Body of pancreas (tissue), 4 donors: ENCODE measurements around the gene GPR137. TPM values are rescaled to one million over a fixed set of nuclear protein-coding genes. Genes with fewer than 3 reads are reported as not detected.
A peak's percentile ranks its signal among the peaks of the same experiment; 100 is the strongest.

Experiments
- ATAC-seq: fragments of 150-250 bp; one replicate; pipeline ENCODE4 v1.9.1; 2016
- DNase-seq, 4 donors: peaks; one replicate each; pipeline ENCODE4 v3.0.0-alpha.2; 2019
- H3K27ac ChIP-seq, 4 donors: fragments of 200-600 bp; sonication (generic); 1 replicate in 3 of 4; 2 replicates in 1 of 4; pipeline versions ENCODE4 v1.5.1 to v1.6.1; 2016 to 2019; ENCODE audit warnings: mild to moderate bottlenecking in 1 of 4, mixed read lengths in 1 of 4, moderate library complexity in 1 of 4
- H3K27me3 ChIP-seq, 2 donors: fragments of 200-600 bp; sonication (generic); one replicate each; pipeline ENCODE4 v1.6.0; 2016; ENCODE audit warnings: mild to moderate bottlenecking in 1 of 2
- H3K36me3 ChIP-seq, 2 donors: fragments of 200-600 bp; sonication (generic); replicated peaks in 1 of 2; 2 replicates each; pipeline ENCODE4 v1.5.1; 2016; ENCODE audit warnings: low read depth in 2 of 2; ENCODE audit not compliant: insufficient read depth in 1 of 2
- H3K4me1 ChIP-seq: fragments of 200-600 bp; sonication (generic); one replicate; pipeline ENCODE4 v1.6.0; 2016
- H3K4me3 ChIP-seq, 2 donors: fragments of 200-600 bp; sonication (generic); 1 replicate in 1 of 2; 2 replicates in 1 of 2; pipeline ENCODE4 v1.5.1; 2016 to 2019
- H3K9me3 ChIP-seq, 3 donors: fragments of 200-600 bp; sonication (generic); 1 replicate in 2 of 3; 2 replicates in 1 of 3; pipeline ENCODE4 v1.5.1; 2016
- CTCF ChIP-seq, 7 experiments: fragments of 450-650 bp in 4 of 7; fragments of 200-600 bp in 3 of 7; sonication (generic) in 3 of 7; IDR thresholded peaks; one replicate each; pipeline ENCODE4 v1.5.1; 2016 to 2019; ENCODE audit warnings: antibody characterized with exemption in 7 of 7
- POLR2A ChIP-seq, 3 donors: fragments of 450-650 bp; IDR thresholded peaks; one replicate each; pipeline ENCODE4 v1.6.1; 2016; ENCODE audit warnings: antibody characterized with exemption in 3 of 3, mild to moderate bottlenecking in 2 of 3
- WGBS, 2 donors: methylation state at CpG; one replicate each; pipeline ENCODE4 v1.1.5; 2017; 5-methylcytosine and 5-hydroxymethylcytosine counted together
- intact Hi-C: fragments of 100-400 bp; cut with DNase I; formaldehyde crosslinking; loops from one replicate; pipeline ENCODE4 v1.15.1; 2023
- total RNA-seq, 2 donors: library from RNA; depleted of rRNA; stranded (reverse); fragments of >200 nt; gene quantifications; one replicate each; pipeline ENCODE4 v1.1.0, GENCODE V29; 2016

GPR137 gene
- total RNA-seq, 2 donors from 2014 or later: 4.4 to 19.4 TPM

GRCh38 chr11:64283092-64283491 is 2.6 kb upstream of the GPR137 start:
- 93 to 97% methylated on average over 3 of the region's 3 CpGs for WGBS, 2 donors
- Histone ChIP-seq H3K36me3 (peaks cover 0 to 3% of the 10 kb centered on the region in 2 donors), H3K9me3 (no peaks in the 10 kb centered on the region), H3K4me3 (no peak overlapping the region), H3K4me1 (peaks cover 24% of the 10 kb centered on the region), H3K27me3 (no peaks in the 10 kb centered on the region), H3K27ac (no peak overlapping the region)
- ATAC-seq: no peak
- intact Hi-C loops: no loop called here
- TF ChIP-seq POLR2A (IDR thresholded peaks at IDR 0.05): no peak
- TF ChIP-seq CTCF (IDR thresholded peaks at IDR 0.05): no peak
- DNase-seq: no peak

GRCh38 chr11:64284048-64284961 is 1.3 kb upstream of the GPR137 start, which contains the start of gene BAD:
Gene BAD (minus strand): TSS chr11:64284665. CDS start chr11:64284368, 297 bp downstream.
- Histone ChIP-seq H3K36me3 (no peaks in the 10 kb centered on the region), H3K27ac (peak within 1 kb of the TSS; percentile 70 to 91 (median 88)), H3K27me3 (no peaks in the 10 kb centered on the region), H3K9me3 (no peaks in the 10 kb centered on the region), H3K4me3 (peak within 1 kb of the TSS; percentile 49 to 55), H3K4me1 (peaks cover 24% of the 10 kb centered on the region)
- intact Hi-C loops: no loop called here
- no peak for TF ChIP-seq CTCF (IDR thresholded peaks at IDR 0.05)
- TF ChIP-seq POLR2A (IDR thresholded peaks at IDR 0.05): peak; percentile 28 to 70 (median 60)
- peak; percentile 89 for ATAC-seq
- DNase-seq: peak; percentile 96 to 98 (median 96)
- WGBS, 2 donors: 0 to 3% methylated on average over 7 to 44 of the region's 44 CpGs

DNA sequence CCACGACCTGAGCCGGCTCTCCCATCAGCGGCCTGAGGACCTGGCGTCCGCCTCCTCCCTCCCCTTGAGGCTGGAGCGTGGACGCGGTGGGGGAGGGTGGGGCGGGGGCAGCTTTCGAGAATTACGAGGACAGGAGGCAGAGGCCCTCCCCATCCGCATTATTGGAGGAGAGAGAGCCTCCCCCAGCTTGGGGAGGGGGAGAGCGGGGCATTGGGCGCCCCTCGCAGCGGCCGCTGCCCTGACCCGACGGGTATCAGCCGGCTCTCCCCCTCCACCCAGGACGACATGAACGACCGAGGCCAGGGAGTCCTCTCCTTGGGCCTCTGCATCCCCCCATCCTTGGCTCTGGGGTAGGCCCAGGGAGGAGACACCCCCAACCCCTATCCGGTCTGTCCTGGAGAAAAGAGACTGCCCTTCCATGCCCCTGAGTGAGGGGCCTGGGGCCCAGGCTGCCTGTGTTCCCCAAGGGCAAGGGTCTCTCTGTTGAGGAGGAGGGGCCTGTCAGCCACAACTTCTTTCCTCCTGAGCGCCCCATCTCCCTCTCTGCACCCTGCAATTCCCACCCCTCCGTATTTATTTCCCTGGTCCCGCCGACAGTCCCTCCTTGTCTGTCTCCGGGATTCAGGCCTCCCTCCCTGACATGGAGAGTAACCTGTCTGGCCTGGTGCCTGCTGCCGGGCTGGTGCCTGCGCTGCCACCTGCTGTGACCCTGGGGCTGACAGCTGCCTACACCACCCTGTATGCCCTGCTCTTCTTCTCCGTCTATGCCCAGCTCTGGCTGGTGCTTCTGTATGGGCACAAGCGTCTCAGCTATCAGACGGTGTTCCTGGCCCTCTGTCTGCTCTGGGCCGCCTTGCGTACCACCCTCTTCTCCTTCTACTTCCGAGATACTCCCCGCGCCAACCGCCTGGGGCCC is 495 bp downstream of the GPR137 start:
- no peak for TF ChIP-seq POLR2A (IDR thresholded peaks at IDR 0.05)
- no peak for TF ChIP-seq CTCF (IDR thresholded peaks at IDR 0.05)
- intact Hi-C loops: no loop called here
- Histone ChIP-seq H3K4me3 (peak overlapping the region; percentile 31 to 49), H3K27ac (peak overlapping the region; percentile 70 to 91 (median 88)), H3K36me3 (no peaks in the 10 kb centered on the region), H3K27me3 (no peaks in the 10 kb centered on the region), H3K9me3 (no peaks in the 10 kb centered on the region), H3K4me1 (peaks cover 25% of the 10 kb centered on the region)
- WGBS, 2 donors: 20 to 39% methylated on average over 16 to 38 of the region's 40 CpGs
- ATAC-seq: no peak
- peak; percentile 70 to 85 (median 78) for DNase-seq

DNA sequence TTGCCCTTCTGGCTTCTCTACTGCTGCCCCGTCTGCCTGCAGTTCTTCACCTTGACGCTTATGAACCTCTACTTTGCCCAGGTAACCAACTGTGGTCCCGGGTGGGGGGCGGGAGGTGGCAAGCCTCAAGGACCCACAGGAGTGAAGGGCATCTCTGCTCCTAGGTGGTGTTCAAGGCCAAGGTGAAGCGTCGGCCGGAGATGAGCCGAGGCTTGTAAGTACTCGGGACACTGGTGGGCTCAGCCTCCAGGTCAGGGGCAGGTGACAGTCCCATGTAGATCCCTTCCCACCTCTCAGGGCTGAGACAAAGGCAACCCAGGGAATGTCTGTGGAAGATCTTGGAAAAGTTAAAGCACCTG is 1.1 kb downstream of the GPR137 start:
- intact Hi-C loops: no loop called here
- DNase-seq: no peak
- Histone ChIP-seq H3K27me3 (peaks cover 0 to 6% of the 10 kb centered on the region in 2 donors), H3K27ac (no peak overlapping the region), H3K4me3 (no peak overlapping the region), H3K4me1 (peaks cover 32% of the 10 kb centered on the region), H3K9me3 (no peaks in the 10 kb centered on the region), H3K36me3 (no peaks in the 10 kb centered on the region)
- no peak for ATAC-seq
- 60 to 64% methylated on average over 9 of the region's 9 CpGs for WGBS, 2 donors
- TF ChIP-seq POLR2A (IDR thresholded peaks at IDR 0.05) (no peak), CTCF (IDR thresholded peaks at IDR 0.05) (no peak)
